ENCODE measurements around the gene KCNJ16.

Gene KCNJ16

GRCh38 chr17:70169709-70170597 is 94.9 kb downstream of the KCNJ16 start:
- no peak for DNase-seq (ENCODE audit: low read depth)

GRCh38 chr17:70171159-70171558 is 96.1 kb downstream of the KCNJ16 start:
- no peak for DNase-seq (ENCODE audit: low read depth)

DNA sequence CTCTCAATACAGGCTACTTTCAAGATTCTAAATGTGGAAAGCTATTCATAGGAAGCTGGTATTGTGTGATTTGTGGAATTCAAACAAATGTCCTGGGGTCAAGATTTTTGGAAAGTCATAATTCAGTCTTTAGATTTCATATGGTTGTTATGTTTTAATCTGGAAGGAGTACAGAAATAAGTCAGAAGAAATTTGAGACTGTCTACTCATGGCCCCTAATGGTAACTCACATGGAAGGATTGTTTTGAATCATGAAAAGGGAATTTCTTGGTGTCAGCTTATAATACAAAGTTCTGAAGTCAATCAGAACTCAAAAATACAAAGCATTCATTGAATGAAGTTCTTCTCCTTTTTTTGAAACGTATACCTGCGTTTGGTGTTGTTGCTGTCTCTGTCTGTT is 97.4 kb downstream of the KCNJ16 start:
- no peak for DNase-seq (ENCODE audit: low read depth)

DNA sequence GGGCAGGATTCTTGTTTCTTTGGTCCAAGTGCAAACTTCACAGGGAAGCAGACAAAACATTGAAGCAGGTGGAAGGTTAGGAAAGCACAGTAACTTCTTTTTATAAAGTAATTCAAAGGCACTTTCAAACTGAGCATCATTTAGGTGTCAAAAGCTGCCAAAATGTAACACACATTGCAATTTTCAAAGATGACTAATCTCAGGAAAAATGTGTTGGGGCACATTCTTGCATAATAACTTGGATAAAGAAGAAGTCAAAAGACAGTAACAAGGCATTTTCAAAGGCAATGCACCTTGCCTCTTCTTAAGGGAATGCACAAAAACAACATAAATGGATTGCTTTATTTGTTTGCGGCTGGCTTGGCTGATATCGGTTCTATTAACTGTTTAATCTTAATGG is 97.9 kb downstream of the KCNJ16 start:
- DNase-seq (ENCODE audit: low read depth) = no peak

- no peak for DNase-seq (ENCODE audit: low read depth)
Observed at GRCh38 chr17:70173681-70174080, 98.7 kb downstream of the KCNJ16 start.

DNA sequence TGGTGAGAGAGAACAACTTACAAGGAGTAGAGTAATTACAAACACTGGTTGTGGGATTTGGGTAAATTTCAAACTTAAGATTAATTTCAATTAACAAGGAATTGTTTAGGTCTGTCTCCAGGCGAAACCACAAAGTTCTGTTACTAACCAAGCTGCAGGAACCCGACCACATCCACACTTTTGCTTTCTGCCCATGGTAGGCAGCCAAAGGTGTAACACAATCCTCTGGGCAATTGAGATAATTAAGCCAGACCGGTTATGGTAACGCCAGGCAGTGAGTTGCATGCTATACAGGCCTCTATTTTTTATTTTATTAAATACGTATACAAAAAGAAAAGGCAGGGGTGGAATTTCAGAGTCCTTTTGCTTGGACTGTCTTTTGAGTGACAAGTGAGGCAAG is 106.4 kb downstream of the KCNJ16 start:
- no peak for DNase-seq (ENCODE audit: low read depth)

DNA sequence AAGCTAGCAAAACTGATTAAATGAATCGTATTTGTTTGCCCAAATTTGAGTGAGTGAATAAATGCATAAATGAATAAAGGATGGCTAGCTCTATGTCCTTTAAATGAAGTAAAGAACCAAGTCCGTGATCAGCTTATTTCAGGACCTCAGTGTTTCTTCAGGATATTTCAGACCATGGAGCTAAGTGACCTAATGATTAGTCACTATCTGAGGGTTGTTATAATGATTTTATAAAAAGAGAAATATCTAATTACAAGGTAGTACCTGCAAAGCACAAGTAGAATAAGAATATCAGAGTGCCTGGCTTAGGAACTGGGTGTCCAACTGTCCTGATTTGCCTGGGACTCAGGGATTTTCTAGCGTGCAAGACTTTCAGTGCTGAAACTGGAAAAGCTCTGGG is 106.8 kb downstream of the KCNJ16 start:
- no peak for DNase-seq (ENCODE audit: low read depth)

DNA sequence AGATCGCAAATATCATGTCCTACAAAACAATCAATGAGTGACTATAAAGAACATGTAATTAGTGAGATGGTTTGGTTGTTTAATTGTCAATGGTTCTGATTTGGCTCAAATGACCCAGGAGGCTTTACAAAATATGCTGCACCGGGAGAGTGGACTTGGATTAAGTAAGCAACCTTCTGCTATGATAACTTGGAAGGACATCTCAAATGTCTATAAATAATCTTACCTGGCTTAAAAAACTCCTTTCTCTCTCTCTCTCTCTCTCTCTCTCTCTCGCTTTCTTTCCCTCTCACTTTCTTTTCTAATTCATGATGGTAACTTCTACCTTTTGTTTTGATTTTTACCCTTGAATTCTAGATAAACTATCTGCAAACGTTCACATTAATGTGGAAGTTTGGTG is 108.5 kb downstream of the KCNJ16 start:
- no peak for DNase-seq (ENCODE audit: low read depth)

GRCh38 chr17:70184207-70184606 is 109.2 kb downstream of the KCNJ16 start:
- DNase-seq (ENCODE audit: low read depth) = no peak

DNA sequence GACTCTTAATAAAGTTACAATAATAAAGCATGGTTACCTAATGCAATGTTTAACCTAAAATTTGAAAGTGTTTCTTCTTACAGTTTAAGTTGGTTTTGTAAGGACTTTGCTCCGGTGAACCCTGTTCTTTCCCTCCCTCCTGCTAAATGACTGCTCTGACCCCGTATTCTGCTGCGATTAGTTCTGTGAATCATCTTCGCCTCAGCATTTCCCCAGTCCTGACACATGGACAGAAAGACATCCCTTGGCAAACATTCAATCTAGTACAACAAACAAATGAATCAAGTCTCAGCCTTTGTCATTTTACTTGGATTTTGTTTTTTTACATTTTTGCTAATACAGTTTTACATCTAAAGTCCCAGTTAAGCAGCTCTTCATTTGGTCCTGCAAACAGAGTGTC is 109.7 kb downstream of the KCNJ16 start:
- DNase-seq (ENCODE audit: low read depth) = no peak
